H9 (cell line): ENCODE measurements around the gene CERCAM. TPM values are rescaled to one million over a fixed set of nuclear protein-coding genes. Genes with fewer than 3 reads are reported as not detected.
A peak's percentile ranks its signal among the peaks of the same experiment; 100 is the strongest.

Source experiments
- DNase-seq: peaks from one replicate; pipeline ENCODE4 v3.0.0-alpha.2; 2017
- H2AFZ ChIP-seq: one replicate; pipeline ENCODE4 v1.6.1; 2013; ENCODE audit warnings: mild to moderate bottlenecking, low read length, control low read depth, moderate library complexity
- H2AK5ac ChIP-seq: 2 replicates; pipeline ENCODE4 v1.6.1; 2013; ENCODE audit warnings: low read length, control low read depth, mixed read lengths; ENCODE audit not compliant: insufficient read length
- H2BK120ac ChIP-seq: one replicate; pipeline ENCODE4 v1.6.1; 2013; ENCODE audit warnings: low read depth, mild to moderate bottlenecking, low read length, control low read depth, inconsistent platforms; ENCODE audit not compliant: poor library complexity, severe bottlenecking
- H2BK12ac ChIP-seq: 2 replicates; pipeline ENCODE4 v1.6.1; 2013; ENCODE audit warnings: low read length, control low read depth, mixed read lengths, low read depth; ENCODE audit not compliant: insufficient read length
- H2BK15ac ChIP-seq: 2 replicates; pipeline ENCODE4 v1.6.1; 2013; ENCODE audit warnings: low read depth, low read length, control low read depth
- H2BK20ac ChIP-seq: one replicate; pipeline ENCODE4 v1.6.1; 2013; ENCODE audit warnings: low read depth, mild to moderate bottlenecking, low read length, control low read depth, inconsistent platforms; ENCODE audit not compliant: poor library complexity, severe bottlenecking
- H2BK5ac ChIP-seq: 2 replicates; pipeline ENCODE4 v1.6.1; 2013; ENCODE audit warnings: low read length, control low read depth, mixed read lengths; ENCODE audit not compliant: insufficient read length
- H3K14ac ChIP-seq: 2 replicates; pipeline ENCODE4 v1.6.1; 2013; ENCODE audit warnings: low read length, control low read depth; ENCODE audit not compliant: insufficient read depth
- H3K18ac ChIP-seq: 2 replicates; pipeline ENCODE4 v1.6.1; 2013; ENCODE audit warnings: low read depth, mild to moderate bottlenecking, mixed read lengths, low read length, control low read depth; ENCODE audit not compliant: insufficient read length
- H3K23ac ChIP-seq: 2 replicates; pipeline ENCODE4 v1.6.1; 2013; ENCODE audit warnings: low read length, control low read depth, mixed read lengths, low read depth; ENCODE audit not compliant: insufficient read length
- H3K23me2 ChIP-seq: 2 replicates; pipeline ENCODE4 v1.6.1; 2013; ENCODE audit warnings: low read depth, mild to moderate bottlenecking, mixed read lengths, low read length, control low read depth; ENCODE audit not compliant: insufficient read length, poor library complexity, severe bottlenecking
- H3K27ac ChIP-seq: 2 replicates; pipeline ENCODE4 v1.5.1; 2013; ENCODE audit warnings: low read length, control low read depth, mixed read lengths, low read depth; ENCODE audit not compliant: insufficient read length
- H3K27me3 ChIP-seq: 2 replicates; pipeline ENCODE4 v1.6.1; 2013; ENCODE audit warnings: low read length, control low read depth, inconsistent platforms; ENCODE audit not compliant: insufficient read depth
- H3K4ac ChIP-seq: 2 replicates; pipeline ENCODE4 v1.6.1; 2013; ENCODE audit warnings: low read depth, mild to moderate bottlenecking, control low read depth, inconsistent platforms, low read length, moderate library complexity
- H3K4me1 ChIP-seq: 2 replicates; pipeline ENCODE4 v1.6.1; 2013; ENCODE audit warnings: low read length, control low read depth, inconsistent platforms; ENCODE audit not compliant: insufficient read depth
- H3K4me2 ChIP-seq: 2 replicates; pipeline ENCODE4 v1.6.1; 2013; ENCODE audit warnings: low read length, control low read depth, mixed read lengths; ENCODE audit not compliant: insufficient read length, insufficient read depth
- H3K56ac ChIP-seq: 2 replicates; pipeline ENCODE4 v1.6.1; 2013; ENCODE audit warnings: low read depth, mild to moderate bottlenecking, mixed read lengths, low read length, control low read depth; ENCODE audit not compliant: insufficient read length
- H3K79me1 ChIP-seq: 2 replicates; pipeline ENCODE4 v1.6.1; 2013; ENCODE audit warnings: low read depth, mild to moderate bottlenecking, moderate library complexity, low read length, control low read depth, inconsistent platforms; ENCODE audit not compliant: insufficient read depth, poor library complexity, severe bottlenecking
- H3K79me2 ChIP-seq: 2 replicates; pipeline ENCODE4 v1.6.1; 2013; ENCODE audit warnings: low read length, control low read depth, inconsistent platforms; ENCODE audit not compliant: insufficient read depth
- H3K9ac ChIP-seq: 2 replicates; pipeline ENCODE4 v1.6.1; 2013; ENCODE audit warnings: low read length, control low read depth, mixed read lengths; ENCODE audit not compliant: insufficient read length; ENCODE audit errors: extremely low read depth
- H3K9me3 ChIP-seq: one replicate; pipeline ENCODE4 v1.6.1; 2013; ENCODE audit warnings: low read depth, low read length, inconsistent platforms; ENCODE audit not compliant: control insufficient read depth
- H3T11ph ChIP-seq: one replicate; pipeline ENCODE4 v1.6.1; 2013; ENCODE audit warnings: mild to moderate bottlenecking, low read length, control low read depth, inconsistent platforms
- H4K20me1 ChIP-seq: one replicate; pipeline ENCODE4 v1.6.1; 2013; ENCODE audit not compliant: control insufficient read depth, insufficient read length, insufficient read depth
- H4K5ac ChIP-seq: 2 replicates; pipeline ENCODE4 v1.6.1; 2013; ENCODE audit warnings: low read depth, mild to moderate bottlenecking, mixed read lengths, low read length, control low read depth; ENCODE audit not compliant: insufficient read length
- H4K8ac ChIP-seq: replicated peaks from 2 replicates; pipeline ENCODE4 v1.6.1; 2013; ENCODE audit warnings: low read length, control low read depth, mixed read lengths, low read depth; ENCODE audit not compliant: insufficient read length
- H4K91ac ChIP-seq: 2 replicates; pipeline ENCODE4 v1.6.1; 2013; ENCODE audit warnings: low read depth, mild to moderate bottlenecking, moderate library complexity, mixed read lengths, low read length, control low read depth; ENCODE audit not compliant: insufficient read length
- H3K27ac Mint-ChIP-seq, 3 experiments: 2 replicates in 2 of 3; 3 replicates in 1 of 3; pipeline ENCODE4 v1.8.0; 2020 to 2021; ENCODE audit warnings: mixed read lengths in 3 of 3, mild to moderate bottlenecking in 1 of 3, moderate library complexity in 1 of 3
- H3K27me3 Mint-ChIP-seq: 2 replicates; pipeline ENCODE4 v1.8.0; 2021; ENCODE audit warnings: low read depth, mild to moderate bottlenecking, moderate library complexity, mixed read lengths
- H3K36me3 Mint-ChIP-seq, 3 experiments: 2 replicates in 2 of 3; 3 replicates in 1 of 3; pipeline ENCODE4 v1.8.0; 2020 to 2021; ENCODE audit warnings: low read depth in 3 of 3, mixed read lengths in 3 of 3; ENCODE audit not compliant: insufficient read depth in 1 of 3
- H3K4me1 Mint-ChIP-seq, 2 experiments: 2 replicates each; pipeline ENCODE4 v1.8.0; 2020; ENCODE audit warnings: mixed read lengths in 2 of 2
- H3K4me3 Mint-ChIP-seq, 2 experiments: 2 replicates in 1 of 2; 3 replicates in 1 of 2; pipeline ENCODE4 v1.8.0; 2020 to 2021; ENCODE audit warnings: mild to moderate bottlenecking in 2 of 2, mixed read lengths in 2 of 2, moderate library complexity in 1 of 2
- H3K9me3 Mint-ChIP-seq, 2 experiments: 2 replicates in 1 of 2; 3 replicates in 1 of 2; pipeline ENCODE4 v1.8.0; 2020; ENCODE audit warnings: mild to moderate bottlenecking in 2 of 2, mixed read lengths in 2 of 2, moderate library complexity in 1 of 2
- CTCF ChIP-seq: fragments of 200-600 bp; sonication (generic); conservative IDR thresholded peaks from 3 replicates; pipeline ENCODE4 v1.8.0; 2021; ENCODE audit warnings: antibody characterized with exemption, mild to moderate bottlenecking
- WGBS: extraction: QIAGEN DNeasy Blood & Tissue Kit; methylation state at CpG from one replicate; pipeline ENCODE4 v1.1.7; 2013; ENCODE audit warnings: missing lambda C conversion rate, low lambda C conversion rate, mixed read lengths; ENCODE audit not compliant: insufficient read length; ENCODE audit errors: extremely low coverage; 5-methylcytosine and 5-hydroxymethylcytosine counted together
- total RNA-seq: library from RNA; stranded (reverse); gene quantifications from 2 replicates; pipeline ENCODE4 v1.2.1, GENCODE V29; 2021

The CERCAM gene
- total RNA-seq, 1 experiment from 2014 or later, result 5.4 TPM

GRCh38 chr9:128372784-128373183 lies 47.9 kb upstream of the CERCAM start:
- peaks cover 20 to 22% of the 10 kb centered on the region in 2 experiments for H3K4me1 Mint-ChIP-seq

More at GRCh38 chr9:128372784-128373183, 47.9 kb upstream of the CERCAM start:
- H3K18ac ChIP-seq, result no peak overlapping the region
- H4K5ac ChIP-seq, result no peak overlapping the region
- no peak overlapping the region for H2BK15ac ChIP-seq
- H3K9me3 Mint-ChIP-seq, result peaks cover 0 to 4% of the 10 kb centered on the region in 2 experiments; a peak in 1 of 5 replicates
- no peaks in the 10 kb centered on the region for H3K9me3 ChIP-seq
- no peak overlapping the region for H3K4ac ChIP-seq
- no peak overlapping the region for H2AFZ ChIP-seq
- no CpG with 5 or more reads among the region's 1 CpG for WGBS
- TF ChIP-seq CTCF, result no peak
- H2BK120ac ChIP-seq, result no peak overlapping the region
- no peak overlapping the region for H3K9ac ChIP-seq
- H3K4me2 ChIP-seq, result no peak overlapping the region
- no peaks in the 10 kb centered on the region for H4K20me1 ChIP-seq
- H3K36me3 Mint-ChIP-seq, result peaks cover 0 to 6% (median 0%) of the 10 kb centered on the region in 3 experiments; a peak in 4 of 7 replicates
- no peak overlapping the region for H3T11ph ChIP-seq
- H3K4me3 Mint-ChIP-seq, result peak overlapping the region; percentile 95 to 99
- H3K27me3 ChIP-seq, result peaks cover 4% of the 10 kb centered on the region; the same call in 1 of the 2 replicates
- H3K79me2 ChIP-seq, result peaks cover 8% of the 10 kb centered on the region; the same call in 1 of the 2 replicates
- H3K14ac ChIP-seq, result no peak overlapping the region
- H2BK12ac ChIP-seq, result no peak overlapping the region
- no peak overlapping the region for H3K27ac ChIP-seq
- H3K56ac ChIP-seq, result no peak overlapping the region
- no peak overlapping the region for H2BK20ac ChIP-seq
- H2AK5ac ChIP-seq, result no peak overlapping the region
- peaks cover 3% of the 10 kb centered on the region; the same call in 1 of the 2 replicates for H3K4me1 ChIP-seq
- peaks cover 33% of the 10 kb centered on the region for H3K27me3 Mint-ChIP-seq
- H3K79me1 ChIP-seq, result peaks cover 16% of the 10 kb centered on the region
- no peak for DNase-seq
- no peak overlapping the region for H2BK5ac ChIP-seq
- H3K23ac ChIP-seq, result no peak overlapping the region
- H4K8ac ChIP-seq, result no peak overlapping the region
- H3K27ac Mint-ChIP-seq, result no peak overlapping the region; a peak in 1 of 7 replicates
- H4K91ac ChIP-seq, result no peak overlapping the region
- no peaks in the 10 kb centered on the region for H3K23me2 ChIP-seq
